Stomach (tissue), 9 donors: ENCODE results near the gene GRHL1. TPM values are rescaled to one million over a fixed set of nuclear protein-coding genes. Genes with fewer than 3 reads are reported as not detected.
"Not testable (repeated sequence)": the region's sequence is repeated elsewhere in the genome, so short reads cannot be mapped to it uniquely, and the experiment has no call there.

ENCODE experiments used
- DNase-seq, 2 donors: peaks; one replicate each; pipeline versions ENCODE4 v3.0.0 to v3.0.0-alpha.2; 2013 to 2019
- H3K27ac ChIP-seq, 5 donors: fragments of 200-600 bp in 4 of 5; sonication (generic) in 4 of 5; one replicate each; pipeline ENCODE4 v1.5.1; 2013 to 2019; ENCODE audit warnings: mild to moderate bottlenecking in 1 of 5, moderate library complexity in 1 of 5
- H3K27me3 ChIP-seq, 3 donors: fragments of 200-600 bp; sonication (generic); one replicate each; pipeline ENCODE4 v1.5.1; 2017 to 2019; ENCODE audit warnings: mixed run types in 1 of 3
- H3K36me3 ChIP-seq, 4 donors: fragments of 200-600 bp; sonication (generic); 1 replicate in 3 of 4; 2 replicates in 1 of 4; pipeline ENCODE4 v1.5.1; 2016 to 2019
- H3K4me1 ChIP-seq, 4 donors: fragments of 200-600 bp; sonication (generic); one replicate each; pipeline ENCODE4 v1.5.1; 2016 to 2019
- H3K4me3 ChIP-seq, 4 donors: fragments of 200-600 bp; sonication (generic) in 3 of 4; one replicate each; pipeline ENCODE4 v1.5.1; 2016 to 2019; ENCODE audit warnings: mild to moderate bottlenecking in 1 of 4
- H3K9me3 ChIP-seq, 4 donors: fragments of 200-600 bp; sonication (generic); one replicate each; pipeline ENCODE4 v1.5.1; 2016 to 2019
- CTCF ChIP-seq, 7 experiments: fragments of 450-650 bp in 4 of 7; fragments of 200-600 bp in 3 of 7; sonication (generic) in 3 of 7; IDR thresholded peaks; one replicate each; pipeline ENCODE4 v1.5.1; 2016 to 2019; ENCODE audit warnings: antibody characterized with exemption in 7 of 7, control low read depth in 2 of 7, mild to moderate bottlenecking in 1 of 7
- EP300 ChIP-seq: sonication (generic); formaldehyde crosslinking; IDR thresholded peaks from one replicate; pipeline ENCODE4 v1.6.1; 2017; ENCODE audit warnings: antibody characterized with exemption
- POLR2AphosphoS5 ChIP-seq, 3 donors: sonication (generic); formaldehyde crosslinking; IDR thresholded peaks; one replicate each; pipeline ENCODE4 v1.6.1; 2016; ENCODE audit warnings: antibody characterized with exemption in 3 of 3
- WGBS, 5 donors: extraction: QIAGEN DNeasy Blood & Tissue Kit in 3 of 5; methylation state at CpG; one replicate each; pipeline versions ENCODE4 v1.1.5 to v1.1.7; 2013 to 2018; 5-methylcytosine and 5-hydroxymethylcytosine counted together
- intact Hi-C: fragments of 100-400 bp; cut with DNase I; formaldehyde crosslinking; loops from one replicate; pipeline ENCODE4 v1.15.1; 2023; ENCODE audit warnings: low total_unique reads
- polyA plus RNA-seq, 3 donors: library from polyadenylated mRNA; stranded (reverse); fragments of 200-250 nt; gene quantifications; one replicate each; pipeline ENCODE4 v1.2.3, GENCODE V29; 2013
- total RNA-seq, 5 donors: library from RNA; depleted of rRNA; stranded (reverse); fragments of >200 nt; gene quantifications; one replicate each; pipeline versions ENCODE4 v1.1.0 to v1.2.3, GENCODE V29; 2014 to 2016
- donor health status: healthy with polysubstance abuse.
- donor health status: Bipolar disorder and iron deficiency.
- donor health status: healthy.

GRHL1 gene
- total and polyA plus RNA-seq, 8 donors = 0.89 to 16.5 (median 3.8) TPM

GRCh38 chr2:10009811-10010781 is 58.6 kb downstream of the GRHL1 start:
- peak; percentile 76 to 97 for DNase-seq
- Histone ChIP-seq H3K4me1 (peaks cover 36 to 48% (median 48%) of the 10 kb centered on the region in 4 donors), H3K27me3 (no peaks in the 10 kb centered on the region), H3K9me3 (no peaks in the 10 kb centered on the region), H3K36me3 (no peaks in the 10 kb centered on the region), H3K27ac (peak overlapping the region in 4 of 5 donors; percentile 41 to 76 (median 56)), H3K4me3 (no peak overlapping the region)
- peak; percentile 37 to 72 (median 53) for TF ChIP-seq POLR2AphosphoS5 (IDR thresholded peaks at IDR 0.05)
- TF ChIP-seq CTCF (IDR thresholded peaks at IDR 0.05) = no peak
- intact Hi-C loops = no loop called here
- WGBS, 5 donors = 60 to 79% (median 64%) methylated on average over 27 to 36 of the region's 36 CpGs

- DNase-seq, intact Hi-C loops, H3K27me3 ChIP-seq, H3K36me3 ChIP-seq, H3K4me3 ChIP-seq, H3K9me3 ChIP-seq: not testable (repeated sequence)
- Histone ChIP-seq H3K27ac (peak overlapping the region in 1 of 5 donors; percentile 70), H3K4me1 (peaks cover 36 to 48% (median 46%) of the 10 kb centered on the region in 4 donors)
- 91 to 98% (median 97%) methylated on average over 52 of the region's 52 CpGs for WGBS, 5 donors
These were observed 59.5 kb downstream of the GRHL1 start for GRCh38 chr2:10010861-10011605.

GRCh38 chr2:10011606-10012325 is 60.3 kb downstream of the GRHL1 start:
- H3K27ac ChIP-seq, H3K36me3 ChIP-seq, H3K9me3 ChIP-seq, intact Hi-C loops, DNase-seq, H3K27me3 ChIP-seq, H3K4me3 ChIP-seq: not testable (repeated sequence)
- 90 to 96% (median 93%) methylated on average over 48 to 61 of the region's 61 CpGs for WGBS, 5 donors
- H3K4me1 ChIP-seq = peaks cover 32 to 41% (median 39%) of the 10 kb centered on the region in 4 donors

- 91 to 94% (median 92%) methylated on average over 36 to 37 of the region's 37 CpGs for WGBS, 5 donors
- DNase-seq, intact Hi-C loops: not testable (repeated sequence)
These were observed 61.0 kb downstream of the GRHL1 start for GRCh38 chr2:10012366-10012962.

GRCh38 chr2:10012963-10013461 is 61.5 kb downstream of the GRHL1 start:
- 88 to 91% (median 89%) methylated on average over 29 of the region's 29 CpGs for WGBS, 5 donors
- Histone ChIP-seq H3K4me1 (peaks cover 24 to 28% (median 27%) of the 10 kb centered on the region in 4 donors), H3K4me3 (no peak overlapping the region), H3K9me3 (peaks cover 0 to 9% (median 3%) of the 10 kb centered on the region in 4 donors), H3K27me3 (no peaks in the 10 kb centered on the region), H3K36me3 (no peaks in the 10 kb centered on the region), H3K27ac (no peak overlapping the region)
- intact Hi-C loops = no loop called here
- no peak for DNase-seq
- TF ChIP-seq CTCF (IDR thresholded peaks at IDR 0.05) = no peak
- TF ChIP-seq EP300 = no peak

More at GRCh38 chr2:10012366-10012962, 61.0 kb downstream of the GRHL1 start:
- H3K27ac ChIP-seq, H3K27me3 ChIP-seq, H3K4me3 ChIP-seq, H3K36me3 ChIP-seq, H3K9me3 ChIP-seq: not testable (repeated sequence)
- H3K4me1 ChIP-seq = peaks cover 25 to 34% (median 32%) of the 10 kb centered on the region in 4 donors

- DNase-seq, H3K27me3 ChIP-seq, H3K27ac ChIP-seq, H3K36me3 ChIP-seq, H3K4me3 ChIP-seq, intact Hi-C loops, H3K9me3 ChIP-seq: not testable (repeated sequence)
- 91 to 97% (median 95%) methylated on average over 43 of the region's 43 CpGs for WGBS, 5 donors
- H3K4me1 ChIP-seq = peaks cover 16 to 20% (median 18%) of the 10 kb centered on the region in 4 donors
These were observed 62.3 kb downstream of the GRHL1 start for GRCh38 chr2:10013651-10014417.
